NCI-H2227 treated with DMSO at 0.1 percent for 48 hours (cell line): ENCODE results near the gene PNO1.

Experiments
- DNase-seq: peaks from one replicate; lab custom pipeline; 2025; lab: John Stamatoyannopoulos, UW

PNO1 gene

DNA sequence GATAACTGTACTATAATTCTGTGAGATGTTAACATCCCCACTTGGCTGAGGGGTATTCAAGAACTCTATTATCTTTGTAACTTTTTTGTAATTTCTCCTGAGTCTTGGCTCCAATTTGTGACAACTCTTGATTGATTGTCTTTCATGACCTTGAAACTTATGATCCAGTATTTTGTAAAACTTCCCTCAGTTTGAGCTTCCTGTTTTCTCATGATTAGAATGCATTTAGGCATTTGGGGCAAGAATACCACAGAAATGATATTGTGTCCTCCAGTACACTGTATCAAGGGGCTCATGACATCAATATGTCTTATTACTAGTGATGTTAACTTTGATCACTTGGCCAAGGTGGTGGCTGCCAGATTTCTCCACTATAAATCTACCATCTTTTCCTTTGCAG lies 37.4 kb downstream of the PNO1 start:
- no peak for DNase-seq

DNA sequence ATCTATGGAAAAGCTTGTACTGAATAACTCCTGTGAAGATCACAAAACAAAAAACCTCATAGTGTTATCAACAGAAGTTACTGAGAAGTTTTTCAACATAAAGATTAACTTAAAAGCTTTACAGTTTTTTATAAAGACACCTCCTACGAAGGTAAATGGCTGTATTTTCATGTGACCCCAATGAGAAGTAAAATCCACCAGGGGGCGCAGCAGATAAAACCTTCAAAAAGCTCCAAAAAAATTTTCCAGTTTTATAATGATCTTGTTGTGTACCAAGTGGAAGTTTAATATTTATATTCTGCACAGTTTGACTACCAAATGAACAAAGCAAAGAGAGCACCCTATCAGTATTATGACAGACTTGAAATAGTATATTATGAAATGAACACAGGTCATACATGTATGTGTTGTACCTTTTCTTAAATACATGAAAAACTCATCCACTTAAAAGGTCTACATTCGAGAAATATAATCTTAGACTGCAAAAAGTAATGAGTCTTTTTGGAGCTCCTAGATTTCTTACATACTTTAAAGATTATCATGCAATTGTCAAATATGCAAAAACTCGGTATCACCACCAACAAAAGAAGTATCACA lies 38.5 kb downstream of the PNO1 start:
- peak; percentile 52 for DNase-seq

DNA sequence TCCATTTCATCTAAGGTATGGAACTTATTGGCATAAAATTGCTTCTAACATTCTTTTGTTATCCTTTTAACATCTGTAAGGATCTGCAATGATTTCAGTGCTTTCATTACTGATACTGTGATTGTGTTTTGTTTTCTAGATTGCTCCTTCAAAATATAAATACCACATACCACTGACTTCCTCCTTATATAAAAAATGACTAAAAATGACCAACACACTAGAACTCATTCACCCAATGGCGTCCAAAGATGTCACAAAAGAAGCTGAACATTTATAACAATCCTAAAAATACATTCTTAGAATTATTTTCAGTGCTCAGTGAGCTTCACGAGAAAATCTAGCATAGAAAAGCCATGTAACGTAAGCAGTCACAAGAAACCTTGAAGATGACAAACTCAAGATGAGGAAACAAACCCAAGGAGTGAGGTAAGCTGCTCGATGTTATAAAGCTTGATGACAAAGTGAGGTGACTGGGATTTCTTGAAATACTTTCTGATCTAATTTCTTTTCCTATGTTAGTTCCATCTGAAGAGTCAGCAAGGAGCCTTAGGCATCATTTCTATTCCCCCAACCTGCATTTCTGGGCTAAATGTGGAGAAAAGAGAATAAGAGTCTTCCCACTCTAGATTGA lies 42.6 kb downstream of the PNO1 start:
- no peak for DNase-seq

DNA sequence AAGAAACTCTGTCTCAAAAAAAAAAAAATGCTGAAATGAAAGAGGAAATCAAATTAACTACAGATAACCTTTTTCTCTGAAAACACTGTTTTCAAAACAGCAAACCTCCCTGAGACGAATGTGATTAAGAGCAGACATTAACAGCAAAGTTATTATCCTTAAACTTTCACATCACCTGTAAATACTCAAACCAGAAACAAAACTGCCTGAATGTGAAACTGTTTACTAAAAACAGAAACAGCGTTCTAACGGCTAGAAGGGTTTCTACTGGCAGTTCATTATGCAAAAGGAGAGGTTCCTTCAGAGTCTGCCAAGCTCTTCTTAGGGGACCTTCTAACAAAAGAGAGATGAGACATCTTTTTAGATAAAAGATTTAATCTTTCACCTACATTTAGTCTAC lies 45.9 kb downstream of the PNO1 start:
- DNase-seq = no peak

DNA sequence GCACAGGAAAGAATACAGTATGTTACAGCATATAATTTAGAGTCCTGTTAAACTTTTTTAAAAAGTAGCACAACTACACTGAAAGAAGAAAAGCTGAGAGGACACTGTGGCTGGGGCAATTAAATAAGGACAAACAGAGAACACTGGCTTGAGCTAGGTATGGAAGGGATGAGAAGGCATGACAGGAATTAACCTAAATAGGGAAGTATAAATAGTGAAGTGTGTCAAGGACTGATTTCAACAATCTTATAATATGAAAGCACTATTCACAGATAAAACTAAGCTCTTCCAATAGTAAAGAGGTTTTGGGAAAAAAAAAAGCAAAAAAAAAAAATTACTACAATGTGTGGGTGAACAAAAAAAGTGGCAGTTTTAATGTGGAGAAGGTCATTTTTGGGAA lies 49.1 kb downstream of the PNO1 start:
- DNase-seq = no peak

DNA sequence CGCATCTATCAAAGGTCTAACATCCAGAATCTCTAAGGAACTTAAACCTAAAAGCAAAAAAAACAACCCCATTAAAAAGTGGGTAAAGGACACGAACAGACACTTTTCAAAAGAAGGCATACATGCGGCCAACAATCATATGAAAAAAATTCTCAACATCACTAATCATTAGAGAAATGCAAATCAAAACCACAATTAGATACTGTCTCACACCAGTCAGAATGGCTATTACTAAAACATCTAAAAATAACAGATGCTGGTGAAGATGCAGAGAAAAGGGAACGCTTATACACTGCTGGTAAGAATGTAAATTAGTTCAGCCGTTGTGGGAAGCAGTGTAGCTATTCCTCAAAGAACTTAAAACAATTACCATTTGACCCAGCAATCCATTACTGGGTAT lies 56.7 kb downstream of the PNO1 start:
- DNase-seq = no peak

DNA sequence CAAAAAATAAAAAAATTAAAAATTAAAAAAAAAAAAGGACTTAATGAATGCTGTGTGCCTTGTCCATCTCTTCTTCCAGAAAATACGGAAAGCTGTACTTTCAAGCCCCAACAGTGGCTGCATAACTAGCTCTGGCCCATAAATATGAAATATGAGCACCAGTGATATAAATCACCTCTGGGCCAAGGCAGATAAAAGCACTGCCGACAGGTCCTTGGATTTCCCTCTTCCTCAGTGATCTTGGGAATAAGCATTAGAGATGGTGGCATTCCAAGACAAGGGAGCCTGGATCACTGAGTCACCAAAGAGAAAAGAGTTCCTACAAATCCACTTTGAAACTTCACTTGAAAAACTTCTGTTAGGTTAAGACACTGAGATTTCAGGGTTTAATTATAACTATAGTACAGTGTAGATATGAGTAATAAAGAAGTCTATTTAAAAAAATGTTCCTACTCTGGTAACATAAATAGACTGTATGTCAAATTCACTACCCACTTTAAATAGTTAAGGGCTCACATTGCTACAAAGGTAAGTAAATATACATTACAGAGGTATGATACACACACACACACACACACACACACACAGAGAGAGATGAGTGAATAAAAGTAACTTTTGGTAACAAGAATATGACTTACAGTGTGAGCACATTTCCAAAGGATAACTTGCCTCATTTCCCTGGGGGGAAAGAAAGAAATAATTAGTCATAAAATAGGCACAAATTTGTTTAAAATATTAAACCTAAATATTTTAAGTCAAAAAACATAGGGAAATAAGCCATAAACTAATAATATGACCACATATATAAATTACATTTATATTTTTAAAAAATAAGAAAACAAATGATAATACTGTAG lies 59.0 kb downstream of the PNO1 start:
- DNase-seq = no peak

DNA sequence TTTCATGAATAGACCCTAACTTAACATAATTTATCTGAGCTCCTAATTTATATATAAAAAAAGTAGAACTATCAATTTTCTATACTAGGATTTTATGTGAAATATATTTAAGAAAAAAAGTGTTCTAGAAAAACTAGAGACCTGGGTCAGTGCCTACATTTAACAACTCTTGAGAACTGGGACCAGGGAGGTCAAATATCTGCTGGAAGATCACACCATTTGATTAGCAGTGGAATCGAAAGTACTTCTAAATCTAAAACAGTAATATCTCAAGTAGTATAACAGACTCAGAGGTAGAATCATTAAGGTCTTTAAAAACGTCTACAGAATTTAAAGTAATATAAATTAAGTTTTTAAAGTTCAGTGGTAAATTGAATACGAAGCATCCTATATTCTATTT lies 60.0 kb downstream of the PNO1 start:
- no peak for DNase-seq

DNA sequence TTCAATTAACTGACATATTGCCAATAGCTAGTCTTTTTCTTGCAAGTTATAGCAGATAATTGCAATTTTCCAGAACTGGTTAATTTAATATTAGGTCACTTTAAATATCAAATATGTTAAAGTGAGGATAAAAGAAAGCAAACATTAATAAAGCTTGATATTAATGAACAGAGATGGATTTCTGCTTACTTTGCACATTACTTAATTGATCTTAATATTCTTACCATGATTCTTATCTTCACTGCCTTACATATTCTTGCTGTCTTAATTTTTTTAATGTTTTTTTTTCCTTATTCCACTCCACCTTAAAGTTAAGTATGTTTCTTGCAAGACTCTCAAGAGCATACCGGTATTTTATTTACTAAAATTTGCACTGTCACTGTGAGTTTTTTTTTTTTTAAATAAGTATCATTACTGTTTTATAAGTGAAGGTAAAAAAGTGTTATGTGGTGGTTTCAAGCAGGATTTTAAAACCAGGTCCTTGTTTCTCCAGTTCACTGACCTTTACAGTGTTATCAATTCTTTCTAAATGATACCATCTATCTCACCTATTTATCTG lies 60.7 kb downstream of the PNO1 start:
- DNase-seq = no peak

DNA sequence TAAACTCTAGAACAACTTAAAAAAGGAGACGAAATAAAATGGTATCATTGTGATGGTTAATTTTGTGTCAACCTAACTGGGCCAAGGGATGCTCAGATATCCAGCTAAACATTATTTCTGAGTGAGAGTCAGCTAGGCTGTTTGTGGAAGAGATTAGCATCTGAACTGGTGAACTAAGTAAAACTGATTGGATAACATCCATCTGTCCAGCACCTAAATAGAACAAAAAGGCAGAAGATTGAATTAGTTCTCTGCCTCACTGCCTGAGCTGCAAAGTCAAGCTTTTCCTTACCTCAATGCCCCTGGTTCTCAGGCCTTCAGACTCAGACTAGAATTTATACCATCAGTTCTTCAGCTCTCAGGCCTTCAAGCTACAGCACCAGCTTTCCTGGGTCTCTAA lies 64.6 kb downstream of the PNO1 start:
- DNase-seq = no peak

DNA sequence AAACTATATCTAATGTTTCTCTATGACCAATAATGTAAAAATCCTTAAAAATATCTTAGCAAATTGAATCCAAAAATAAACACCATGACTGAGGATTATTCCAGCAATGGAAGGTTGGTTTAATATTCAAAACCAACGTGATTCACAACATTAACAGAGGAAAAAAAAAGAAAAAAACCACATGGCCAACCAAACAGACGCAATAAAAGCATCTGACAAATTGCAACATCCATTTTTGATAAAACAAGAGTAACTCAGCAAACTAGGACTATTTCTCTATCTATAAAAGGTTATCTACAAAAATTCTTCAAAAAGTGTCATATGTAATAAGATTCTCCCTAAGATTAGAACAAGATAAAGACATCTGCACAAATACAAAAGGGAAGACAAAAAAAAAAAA lies 65.7 kb downstream of the PNO1 start:
- DNase-seq = no peak

DNA sequence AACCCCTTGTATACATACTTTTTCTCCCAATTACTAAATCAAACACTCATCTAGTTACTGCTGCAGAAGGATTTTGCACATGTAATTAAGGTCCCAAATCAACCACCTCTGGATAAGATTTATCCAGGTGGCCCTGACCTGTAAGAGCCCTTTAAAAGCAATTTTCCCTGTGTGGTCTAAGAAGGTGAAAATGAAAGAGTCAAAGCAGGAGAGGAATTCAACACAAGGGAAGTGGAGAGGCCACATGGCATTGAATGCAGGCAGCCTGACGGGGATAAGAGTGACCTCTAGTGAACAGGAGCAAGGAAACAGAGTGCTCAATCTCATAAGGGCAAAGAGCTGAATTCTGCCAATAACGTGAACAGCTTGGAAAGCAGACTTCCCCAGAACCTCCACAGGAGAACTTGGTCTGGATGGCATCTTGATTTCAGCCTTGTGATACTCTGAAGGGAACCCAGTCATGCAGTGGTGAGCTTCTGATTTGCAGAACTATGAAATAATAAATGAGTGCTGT lies 67.5 kb downstream of the PNO1 start:
- DNase-seq = peak; percentile 43
